ENCODE data around the gene PRLH. TPM values are rescaled to one million over a fixed set of nuclear protein-coding genes. Genes with fewer than 3 reads are reported as not detected.

The PRLH gene
- total and polyA plus RNA-seq, 3 donors from 2014 or later = not detected

DNA sequence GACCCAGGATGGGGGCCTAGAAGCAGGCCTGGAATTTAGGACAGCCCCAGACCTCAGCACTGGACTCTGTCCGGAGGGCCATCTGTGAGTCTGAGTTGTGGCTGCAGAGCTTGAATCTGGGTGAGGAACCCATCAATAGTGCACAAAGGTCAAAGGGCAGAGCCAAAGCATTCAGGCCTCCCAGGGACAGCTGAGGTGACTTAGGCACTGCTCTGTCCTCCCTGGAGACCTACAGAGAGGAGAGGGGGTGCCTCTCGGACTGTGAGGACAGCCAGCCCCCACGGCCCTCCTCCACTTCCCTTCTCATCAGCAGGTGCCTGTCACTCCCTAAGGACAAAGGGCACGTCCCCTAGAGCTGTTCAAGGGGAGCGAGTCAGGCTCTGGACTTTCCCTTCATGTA, 25.1 kb upstream of the PRLH start:
- H3K9me3 ChIP-seq = no peaks in the 10 kb centered on the region
- 71 to 73% methylated on average over 4 to 5 of the region's 5 CpGs for WGBS, 2 donors
- TF ChIP-seq CTCF (IDR thresholded peaks at IDR 0.05) = no peak
- TF ChIP-seq POLR2A (IDR thresholded peaks at IDR 0.05) = no peak
- DNase-seq = no peak
- peaks cover 17% of the 10 kb centered on the region for H3K4me1 ChIP-seq
- no peak overlapping the region for H3K4me3 ChIP-seq
- H3K36me3 ChIP-seq (ENCODE audit: low read depth, missing control alignments) = no peaks in the 10 kb centered on the region
- no peaks in the 10 kb centered on the region for H3K27me3 ChIP-seq
- H3K27ac ChIP-seq = peak overlapping the region in 1 of 2 donors; percentile 84
- intact Hi-C loops (cut with DNase I; ENCODE audit: low total_unique reads) = no loop called here

GRCh38 chr2:237542001-237542704, 24.2 kb upstream of the PRLH start:
- no peaks in the 10 kb centered on the region for H3K27me3 ChIP-seq
- H3K9me3 ChIP-seq = no peaks in the 10 kb centered on the region
- TF ChIP-seq POLR2A (IDR thresholded peaks at IDR 0.05) (no peak), CTCF (IDR thresholded peaks at IDR 0.05) (no peak)
- H3K27ac ChIP-seq = no peak overlapping the region
- DNase-seq = no peak
- no peaks in the 10 kb centered on the region for H3K36me3 ChIP-seq (ENCODE audit: low read depth, missing control alignments)
- intact Hi-C loops (cut with DNase I; ENCODE audit: low total_unique reads) = no loop called here
- H3K4me3 ChIP-seq = no peak overlapping the region
- H3K4me1 ChIP-seq = peaks cover 17% of the 10 kb centered on the region
- 87 to 100% methylated on average over 10 to 18 of the region's 18 CpGs for WGBS, 2 donors

DNA sequence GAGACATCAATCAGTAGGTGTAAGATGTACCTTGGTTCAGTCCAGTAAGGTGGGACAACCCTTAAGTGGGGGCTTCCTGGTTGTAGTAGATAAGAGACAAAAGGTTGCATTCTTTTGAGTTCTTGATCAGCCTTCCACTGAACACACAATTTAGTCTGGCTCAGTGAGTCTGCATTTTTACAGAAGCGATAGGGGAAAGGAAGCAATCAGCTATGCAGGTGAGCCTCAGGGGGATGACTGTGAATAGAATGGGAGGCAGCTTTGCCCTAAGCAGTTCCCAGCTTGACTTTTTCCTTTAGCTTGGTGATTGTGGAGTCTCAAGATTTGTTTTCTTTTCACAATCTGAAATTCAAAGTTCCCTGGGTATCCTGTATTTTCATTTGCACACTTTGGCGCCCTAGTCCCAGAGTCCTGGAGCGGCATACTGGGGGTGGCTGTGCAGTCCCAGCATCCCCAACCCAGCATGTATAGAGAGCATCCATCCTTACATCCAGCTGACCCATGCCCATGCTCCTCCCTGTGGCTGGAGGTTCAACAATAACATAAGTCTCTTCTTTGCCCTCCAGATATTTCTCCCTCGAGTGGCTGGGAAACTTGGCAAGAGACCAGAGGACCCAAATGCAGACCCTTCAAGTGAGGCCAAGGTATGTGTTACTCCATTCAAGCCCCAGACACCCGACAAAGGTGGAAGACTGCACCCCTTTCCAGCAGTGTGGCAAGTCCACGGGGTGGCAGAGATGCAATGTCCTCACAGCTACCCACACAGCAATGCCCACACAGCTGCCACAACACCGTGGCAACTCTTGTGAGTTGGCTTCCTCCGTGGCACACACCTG, 20.1 kb upstream of the PRLH start:
- 87 to 90% methylated on average over 6 to 8 of the region's 8 CpGs for WGBS, 2 donors

DNA sequence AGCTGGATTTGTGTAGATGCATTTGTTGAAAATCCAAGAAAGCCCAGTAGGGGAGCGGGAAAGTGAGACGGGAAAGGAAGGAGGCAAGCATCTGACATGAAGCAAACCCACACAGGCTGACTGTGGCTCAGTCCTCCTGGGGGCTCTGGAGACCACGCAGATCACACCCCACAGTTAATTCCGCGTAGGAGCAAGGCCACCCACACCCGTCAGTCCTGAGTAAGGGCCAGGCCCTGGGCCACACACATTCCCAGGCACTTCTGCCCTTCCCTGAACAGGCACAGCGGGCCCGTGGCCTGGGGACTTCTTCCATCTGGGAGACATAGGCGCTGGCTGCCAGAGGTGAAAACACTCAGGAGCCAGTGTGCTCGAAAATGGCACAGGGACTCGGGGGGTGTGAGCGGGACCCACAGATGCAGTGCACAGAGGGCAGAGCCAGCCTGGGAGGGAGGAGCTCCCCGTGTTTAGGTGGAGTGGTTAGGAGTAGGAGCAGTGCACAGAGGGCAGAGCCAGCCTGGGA, 19.4 kb upstream of the PRLH start:
- no peak for DNase-seq
- intact Hi-C loops (cut with DNase I; ENCODE audit: low total_unique reads) = no loop called here
- Histone ChIP-seq H3K4me3 (no peak overlapping the region), H3K27me3 (no peaks in the 10 kb centered on the region), H3K36me3 (ENCODE audit: low read depth, missing control alignments) (no peaks in the 10 kb centered on the region), H3K27ac (no peak overlapping the region), H3K9me3 (no peaks in the 10 kb centered on the region), H3K4me1 (no peaks in the 10 kb centered on the region)
- TF ChIP-seq POLR2A (IDR thresholded peaks at IDR 0.05) (no peak), CTCF (IDR thresholded peaks at IDR 0.05) (no peak)
- WGBS, 2 donors = 80 to 89% methylated on average over 6 to 13 of the region's 13 CpGs

More for the DNA sequence above, 20.1 kb upstream of the PRLH start:
- Histone ChIP-seq H3K27ac (no peak overlapping the region), H3K4me1 (peaks cover 3% of the 10 kb centered on the region), H3K36me3 (ENCODE audit: low read depth, missing control alignments) (no peaks in the 10 kb centered on the region), H3K27me3 (no peaks in the 10 kb centered on the region), H3K9me3 (no peaks in the 10 kb centered on the region), H3K4me3 (no peak overlapping the region)
- DNase-seq = no peak
- intact Hi-C loops (cut with DNase I; ENCODE audit: low total_unique reads) = no loop called here
- TF ChIP-seq POLR2A (IDR thresholded peaks at IDR 0.05) = no peak
- no peak for TF ChIP-seq CTCF (IDR thresholded peaks at IDR 0.05)
